ENCODE results near the gene CD2AP. TPM values are rescaled to one million over a fixed set of nuclear protein-coding genes. Genes with fewer than 3 reads are reported as not detected.

CD2AP gene
- total and polyA plus RNA-seq, 2 of the 8 experiments (the other 6 are each of a cell fraction or from before 2014, with no cell fraction given): 8.6 to 75.6 TPM

GRCh38 chr6:47669684-47670513, 192.3 kb downstream of the CD2AP start (continued):
- TF ChIP-seq CHD2 (IDR thresholded peaks at IDR 0.05; ENCODE audit: low read length) (no peak), TAF7 (optimal IDR thresholded peaks at IDR 0.05; ENCODE audit: borderline replicate concordance, low read depth, low read length) (no peak), NRF1 (IDR thresholded peaks at IDR 0.05; ENCODE audit: low read depth, low read length) (no peak), SP4 (IDR thresholded peaks at IDR 0.05; ENCODE audit: low read length) (no peak), NANOG (IDR thresholded peaks at IDR 0.05; ENCODE audit: insufficient read depth, low read depth, low read length, poor library complexity, severe bottlenecking) (no peak), USF2 (IDR thresholded peaks at IDR 0.05; ENCODE audit: low read length) (no peak), CHD1 (IDR thresholded peaks at IDR 0.05; ENCODE audit: low read depth, low read length) (no peak), GABPA (IDR thresholded peaks at IDR 0.05; ENCODE audit: borderline replicate concordance, insufficient read depth, low read length) (no peak), HDAC2 (IDR thresholded peaks at IDR 0.05; ENCODE audit: borderline replicate concordance in 1 of 2, low read depth in 2 of 2, low read length in 2 of 2) (no peak), TBP (IDR thresholded peaks at IDR 0.05; ENCODE audit: low read depth, low read length) (no peak)
